ENCODE results near the gene CYP27B1.

CYP27B1 gene

DNA sequence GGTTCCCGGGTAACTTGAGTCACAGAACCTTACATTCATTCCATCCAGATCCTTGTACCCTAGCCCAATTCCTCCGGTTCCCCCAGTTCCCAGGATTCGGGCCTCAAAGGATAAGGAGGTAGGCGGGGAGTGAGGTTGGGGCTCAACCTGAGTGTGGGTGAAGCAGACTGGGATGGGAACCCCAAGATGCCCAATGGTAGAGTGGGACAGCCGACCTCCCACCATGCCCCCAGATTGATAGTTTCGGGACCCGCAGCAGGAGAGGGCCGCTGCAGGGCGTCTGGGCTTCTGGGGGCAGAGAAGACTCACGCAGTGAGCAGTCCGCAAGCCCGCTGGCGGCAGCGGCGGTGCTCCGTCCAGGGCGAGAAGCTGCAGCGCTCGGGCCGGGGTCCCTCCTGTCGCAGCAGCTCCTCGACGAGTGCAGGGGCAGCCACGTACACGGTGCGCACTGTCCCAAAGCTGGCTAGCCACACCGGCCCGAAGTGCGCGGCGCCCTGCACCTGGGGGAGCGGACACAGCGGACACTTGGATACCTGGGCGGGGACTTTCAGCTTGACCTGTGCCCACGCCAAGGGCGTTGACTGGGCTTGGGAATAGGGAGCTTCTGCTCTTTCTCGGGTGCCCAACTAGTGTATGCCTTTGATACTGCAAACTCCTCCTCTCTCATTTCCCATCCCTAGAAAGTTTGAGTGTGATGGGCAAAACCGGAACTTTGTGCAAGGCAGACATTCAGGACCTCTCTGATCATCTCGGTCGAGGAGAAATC is 997 bp downstream of the CYP27B1 start:
- DNase-seq (ENCODE audit: low read depth) = no peak

DNA sequence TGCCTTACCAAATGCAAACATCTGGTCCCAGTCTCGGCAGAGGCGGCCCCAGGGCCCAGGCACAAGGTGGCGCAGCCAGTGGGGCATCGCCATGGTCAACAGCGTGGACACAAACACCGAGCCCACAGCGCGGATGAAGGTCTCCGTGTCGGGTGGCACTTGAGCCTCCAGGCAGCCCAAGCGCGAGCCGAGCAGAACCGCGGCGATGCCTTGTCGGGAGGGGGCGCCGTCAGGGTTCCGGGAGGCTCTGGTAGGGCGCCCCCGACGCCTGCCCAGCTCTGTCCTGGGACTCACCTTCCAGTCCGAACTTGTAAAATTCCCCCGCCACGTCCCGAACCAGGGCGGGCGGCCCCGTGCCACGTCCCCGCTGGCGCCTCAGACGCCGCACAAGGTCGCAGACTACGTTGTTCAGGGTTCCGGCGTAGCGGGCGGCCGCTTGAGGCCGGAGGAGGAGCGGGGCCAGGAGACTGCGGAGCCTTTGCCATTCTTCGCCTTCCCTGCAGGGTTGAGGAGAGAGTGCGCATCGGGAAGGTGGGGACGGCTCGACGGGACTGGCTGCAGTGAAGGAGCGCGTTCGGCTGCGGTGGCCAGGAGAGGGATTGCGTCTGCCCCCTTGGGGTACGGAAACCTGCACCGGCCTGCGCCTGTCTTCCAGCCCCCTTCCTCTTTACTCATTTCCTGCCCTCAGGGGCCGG is 1.7 kb downstream of the CYP27B1 start:
- no peak for DNase-seq (ENCODE audit: low read depth)

- DNase-seq (ENCODE audit: low read depth) = no peak
These were observed 2.2 kb downstream of the CYP27B1 start for GRCh38 chr12:57764662-57765002.

DNA sequence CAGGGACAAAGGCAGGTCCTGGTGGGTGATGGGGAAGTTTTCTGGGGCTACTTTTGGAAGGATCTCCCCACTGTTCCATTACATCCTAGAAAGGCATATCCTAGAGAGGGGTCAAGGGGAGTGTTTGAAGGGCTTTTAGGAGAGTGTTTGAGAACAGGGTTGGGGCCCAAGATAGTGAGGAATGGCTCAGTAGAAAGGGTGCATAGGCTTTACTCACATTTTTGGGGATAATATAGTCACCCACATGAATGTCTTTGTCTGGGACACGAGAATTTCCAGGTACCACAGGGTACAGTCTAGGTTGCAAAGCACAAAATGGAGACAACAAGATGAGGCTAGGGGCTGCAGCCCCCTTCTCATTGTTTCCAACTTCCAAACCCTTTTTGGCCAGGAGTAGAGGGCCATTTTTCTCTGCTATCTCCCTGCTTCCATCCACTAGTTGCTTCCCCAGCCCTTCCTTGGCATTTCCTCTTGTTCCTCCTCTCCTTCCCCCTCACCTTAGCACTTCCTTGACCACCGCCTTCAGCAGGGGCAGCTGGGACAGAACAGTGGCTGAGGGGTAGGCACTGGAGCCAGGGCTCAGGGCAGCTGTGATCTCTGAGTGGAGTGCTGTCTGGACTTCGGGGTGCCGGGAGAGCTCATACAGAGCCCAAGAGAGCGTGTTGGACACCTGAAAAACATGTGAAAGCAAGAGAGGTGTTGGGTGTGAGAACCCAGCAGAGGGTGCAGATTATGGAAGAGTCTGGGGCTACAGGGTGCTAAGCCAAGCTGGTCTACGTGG is 2.8 kb downstream of the CYP27B1 start:
- no peak for DNase-seq (ENCODE audit: low read depth)

DNA sequence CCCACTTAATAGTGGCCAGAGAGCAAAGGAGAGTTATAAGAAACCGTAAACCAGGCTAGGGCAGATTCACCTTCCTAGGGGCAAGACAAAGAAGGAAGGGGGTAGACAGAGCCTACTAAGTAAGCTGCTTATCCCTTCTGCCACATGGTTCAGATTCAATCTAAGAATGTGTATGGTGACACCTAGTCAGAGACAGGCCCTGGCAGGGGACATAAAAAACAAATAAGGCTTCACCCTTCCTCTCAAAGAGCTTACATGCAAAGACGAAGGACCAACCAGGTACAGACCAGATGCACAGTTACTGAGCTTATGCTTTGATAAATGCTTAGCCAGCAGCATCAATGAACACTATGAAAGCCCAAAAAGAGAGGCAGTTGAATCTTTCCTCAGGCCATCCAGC is 4.4 kb downstream of the CYP27B1 start:
- DNase-seq (ENCODE audit: low read depth) = no peak

- DNase-seq (ENCODE audit: low read depth) = no peak
These were observed 5.4 kb downstream of the CYP27B1 start for GRCh38 chr12:57761391-57761998.

DNA sequence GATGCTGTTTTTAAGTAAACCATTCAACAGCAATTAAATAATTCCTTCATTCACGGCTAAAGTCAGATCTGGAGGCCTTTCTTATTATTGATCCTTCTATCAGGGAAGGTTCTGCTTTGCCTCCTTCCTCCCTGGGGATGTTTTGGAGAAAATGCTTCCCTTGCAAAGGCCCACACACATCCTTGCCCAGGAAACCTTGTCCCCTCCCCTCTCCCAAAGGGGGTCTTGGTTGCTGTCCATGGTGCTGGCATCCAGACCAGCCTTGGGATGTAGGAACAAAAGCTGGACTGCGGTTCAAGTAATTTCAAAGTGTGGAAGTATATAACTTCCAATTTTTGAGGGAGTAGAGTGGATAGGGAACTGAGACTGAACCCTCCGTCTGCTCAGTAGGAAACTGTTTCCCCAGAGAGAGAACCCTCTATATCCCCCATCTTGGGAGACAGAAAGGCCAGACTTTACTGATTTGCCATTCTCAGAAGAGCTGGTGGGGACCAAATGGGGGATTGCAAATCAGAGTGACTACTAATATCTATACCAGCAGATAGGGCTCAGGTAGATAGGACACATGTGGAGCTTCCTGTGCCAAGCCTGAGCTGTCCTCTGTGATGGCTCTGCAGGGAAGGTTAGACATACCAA is 6.4 kb downstream of the CYP27B1 start:
- DNase-seq (ENCODE audit: low read depth) = no peak

DNA sequence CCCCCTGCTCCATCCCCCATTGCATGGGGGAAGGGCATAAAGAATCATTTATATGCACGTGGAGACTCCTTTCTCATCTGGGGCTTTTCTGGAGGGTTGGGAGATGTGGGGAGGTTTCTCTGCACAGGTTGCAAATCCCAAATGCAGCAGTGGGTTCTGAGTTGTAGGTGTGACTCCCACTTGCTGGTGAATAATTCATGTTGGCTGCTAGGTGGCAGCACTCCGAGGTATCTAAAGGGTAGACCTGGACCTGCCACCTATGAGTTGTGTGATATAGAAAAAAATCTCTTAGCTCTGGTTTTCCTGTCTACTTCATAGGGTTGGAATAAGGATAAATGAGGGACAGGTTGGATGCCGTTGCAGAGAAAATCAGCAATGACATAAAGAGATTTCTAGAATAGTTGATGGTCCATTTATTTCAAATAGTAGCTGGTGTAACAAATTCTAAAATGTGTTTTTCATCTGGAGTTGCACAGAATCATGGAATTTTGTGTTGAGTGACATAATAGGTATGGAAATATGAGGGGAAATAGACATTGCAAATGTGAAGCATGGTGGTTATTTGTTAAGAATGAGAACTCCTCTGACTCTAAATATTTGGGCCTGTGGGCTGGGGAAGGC is 7.4 kb downstream of the CYP27B1 start:
- no peak for DNase-seq (ENCODE audit: low read depth)

- DNase-seq (ENCODE audit: low read depth) = no peak
These were observed 8.1 kb downstream of the CYP27B1 start for GRCh38 chr12:57758552-57759359.

- no peak for DNase-seq (ENCODE audit: low read depth)
These were observed 9.1 kb downstream of the CYP27B1 start for GRCh38 chr12:57757771-57758170.

DNA sequence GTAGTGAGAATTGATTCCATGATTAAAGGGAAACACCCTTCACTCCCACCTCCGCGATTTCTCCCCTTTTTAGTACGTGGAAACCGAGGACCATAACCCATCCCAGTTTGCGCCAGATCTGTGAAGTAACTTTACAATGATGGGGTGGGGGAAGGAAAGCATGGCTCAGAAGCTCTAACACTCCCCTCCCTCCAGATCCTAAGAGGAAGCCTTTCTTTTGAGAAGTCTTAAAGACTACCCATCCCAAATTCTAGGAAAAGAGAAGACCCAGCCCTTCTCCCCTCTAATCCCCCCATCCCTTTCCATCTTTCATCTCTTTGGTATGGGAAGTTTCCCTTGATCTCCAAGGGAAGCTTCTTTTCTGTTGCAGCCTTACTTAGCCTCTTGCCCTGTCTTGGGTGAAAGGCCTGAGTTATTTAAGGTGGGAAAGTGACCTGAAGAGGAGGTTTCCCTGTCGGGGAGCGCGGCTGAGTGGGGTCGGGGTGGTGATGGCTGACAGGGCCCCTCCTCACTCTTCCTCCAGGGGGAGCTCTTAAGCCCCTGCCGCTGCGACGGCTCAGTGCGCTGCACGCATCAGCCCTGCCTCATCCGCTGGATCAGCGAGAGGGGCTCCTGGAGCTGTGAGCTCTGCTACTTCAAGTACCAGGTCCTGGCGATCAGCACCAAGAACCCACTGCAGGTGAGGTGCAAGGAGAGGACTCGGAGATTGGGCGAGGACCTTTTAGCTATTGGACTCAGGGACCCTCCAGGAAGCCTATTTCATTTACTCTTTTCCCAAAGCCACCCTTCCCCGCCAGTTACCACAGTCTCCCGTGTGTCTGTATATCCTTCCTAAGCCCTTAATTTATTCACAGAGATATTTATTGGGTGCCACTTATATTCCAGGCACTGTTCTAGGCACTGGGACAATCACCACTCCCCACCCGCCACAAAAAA is 10.2 kb downstream of the CYP27B1 start:
- no peak for DNase-seq (ENCODE audit: low read depth)

DNA sequence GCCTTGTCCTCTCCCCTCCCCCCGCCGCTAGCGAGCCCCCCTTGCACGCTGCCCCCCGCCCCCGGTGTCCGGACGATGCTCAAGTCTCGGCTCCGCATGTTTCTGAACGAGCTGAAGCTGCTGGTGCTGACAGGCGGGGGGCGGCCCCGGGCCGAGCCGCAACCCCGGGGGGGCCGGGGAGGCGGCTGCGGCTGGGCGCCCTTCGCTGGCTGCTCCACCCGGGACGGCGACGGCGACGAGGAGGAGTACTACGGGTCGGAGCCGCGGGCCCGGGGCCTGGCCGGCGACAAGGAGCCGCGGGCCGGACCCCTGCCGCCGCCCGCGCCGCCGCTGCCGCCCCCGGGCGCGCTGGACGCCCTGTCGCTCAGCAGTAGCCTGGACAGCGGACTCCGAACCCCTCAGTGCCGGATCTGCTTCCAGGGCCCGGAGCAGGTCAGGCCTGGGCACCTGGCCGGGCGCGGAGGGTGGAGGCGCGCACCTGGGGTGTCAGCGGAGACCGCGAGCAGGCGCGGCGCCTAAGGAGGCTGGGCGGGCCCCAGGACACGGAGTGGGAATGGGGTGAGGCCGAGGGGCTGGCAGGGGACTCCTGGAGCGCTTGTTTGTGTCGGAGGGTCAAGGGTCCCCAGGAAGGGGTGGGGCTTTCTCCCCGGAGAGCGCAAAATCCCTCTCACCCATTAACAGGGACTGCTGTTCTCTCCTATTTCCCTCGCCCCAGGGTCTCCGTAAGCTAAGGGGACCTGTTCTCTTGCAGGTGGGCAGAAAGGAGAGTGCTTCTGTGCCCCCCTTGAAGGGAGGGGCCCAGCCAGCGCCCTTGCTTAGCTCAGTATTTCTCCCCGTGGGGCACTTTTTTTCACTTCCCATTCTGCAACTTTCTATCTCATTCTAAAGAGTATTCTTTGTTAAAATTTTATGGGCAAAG is 11.2 kb downstream of the CYP27B1 start:
- no peak for DNase-seq (ENCODE audit: low read depth)

DNA sequence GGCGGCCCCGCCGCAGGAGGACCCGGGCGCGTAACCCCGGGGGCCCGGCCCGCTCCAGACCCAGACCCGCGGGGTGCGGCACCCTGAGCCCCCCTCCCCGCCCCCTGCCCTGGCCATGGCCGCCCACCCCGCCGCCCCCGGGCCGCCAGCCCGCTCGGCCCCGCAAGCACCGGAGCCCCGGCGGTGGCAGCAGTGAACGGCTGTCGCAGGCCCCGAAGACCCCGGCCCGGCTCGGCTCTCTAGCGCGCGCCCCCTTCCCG is 11.8 kb downstream of the CYP27B1 start:
- no peak for DNase-seq (ENCODE audit: low read depth)

DNA sequence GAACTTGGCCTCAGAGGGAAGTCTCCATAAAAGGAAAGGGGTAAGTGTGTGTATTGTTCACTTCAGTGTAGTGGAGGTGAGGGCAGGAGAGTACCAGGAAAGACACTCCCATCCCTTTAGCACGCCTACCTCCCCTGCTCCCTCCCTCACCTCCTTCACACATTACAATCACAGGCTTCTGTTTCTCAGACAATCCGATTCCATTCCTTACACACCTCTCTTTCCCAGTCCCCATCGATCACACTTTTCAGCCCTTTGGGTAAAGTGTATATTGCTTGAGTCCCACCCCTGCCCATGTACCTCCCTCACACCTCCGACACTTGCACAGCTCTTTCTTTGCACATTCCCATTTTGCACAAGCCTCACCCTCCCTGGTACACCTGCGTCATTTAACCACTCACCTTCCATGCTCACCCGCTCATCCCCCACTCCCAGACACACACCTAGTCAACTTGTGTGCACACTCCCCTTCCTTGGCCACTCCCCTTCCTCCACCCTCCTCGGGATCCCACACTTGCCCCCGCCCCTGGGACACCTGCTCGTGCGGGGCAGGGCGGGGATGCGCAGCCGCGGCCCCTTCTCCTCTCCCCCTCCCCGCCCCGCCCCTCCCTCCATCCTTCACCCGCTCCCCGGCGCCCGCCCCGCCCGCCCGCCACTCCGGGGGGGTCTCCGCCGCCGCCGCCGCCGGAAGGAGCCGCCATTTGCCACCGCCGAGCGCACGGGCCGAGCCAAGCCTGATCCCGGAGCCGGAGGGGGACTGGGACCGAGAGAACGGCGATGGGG is 12.3 kb downstream of the CYP27B1 start, which contains the start of gene MARCHF9:
MARCHF9 (plus strand) TSS at position 693 of the 783 bp plus-strand sequence. CDS start 426 bp downstream, outside the sequence.
- no peak for DNase-seq (ENCODE audit: low read depth)

- no peak for DNase-seq (ENCODE audit: low read depth)
These were observed 13.0 kb downstream of the CYP27B1 start for GRCh38 chr12:57753756-57754337.

DNA sequence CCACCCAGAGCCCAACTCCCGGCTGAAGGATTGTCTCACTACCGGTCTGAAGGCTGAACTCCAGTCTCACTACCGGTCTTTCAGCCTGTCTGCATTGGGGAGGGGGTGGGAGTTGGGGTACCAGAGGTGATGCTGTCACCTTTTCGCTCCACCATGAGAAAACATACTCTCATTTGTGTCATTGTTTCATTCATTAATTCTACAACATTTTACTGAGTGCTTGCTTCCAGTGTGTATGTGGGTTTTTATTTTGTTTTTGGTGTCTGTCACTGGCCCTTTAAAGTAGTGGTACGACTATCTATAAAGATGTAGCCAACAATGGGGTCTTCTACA is 14.2 kb downstream of the CYP27B1 start:
- DNase-seq (ENCODE audit: low read depth) = no peak

DNA sequence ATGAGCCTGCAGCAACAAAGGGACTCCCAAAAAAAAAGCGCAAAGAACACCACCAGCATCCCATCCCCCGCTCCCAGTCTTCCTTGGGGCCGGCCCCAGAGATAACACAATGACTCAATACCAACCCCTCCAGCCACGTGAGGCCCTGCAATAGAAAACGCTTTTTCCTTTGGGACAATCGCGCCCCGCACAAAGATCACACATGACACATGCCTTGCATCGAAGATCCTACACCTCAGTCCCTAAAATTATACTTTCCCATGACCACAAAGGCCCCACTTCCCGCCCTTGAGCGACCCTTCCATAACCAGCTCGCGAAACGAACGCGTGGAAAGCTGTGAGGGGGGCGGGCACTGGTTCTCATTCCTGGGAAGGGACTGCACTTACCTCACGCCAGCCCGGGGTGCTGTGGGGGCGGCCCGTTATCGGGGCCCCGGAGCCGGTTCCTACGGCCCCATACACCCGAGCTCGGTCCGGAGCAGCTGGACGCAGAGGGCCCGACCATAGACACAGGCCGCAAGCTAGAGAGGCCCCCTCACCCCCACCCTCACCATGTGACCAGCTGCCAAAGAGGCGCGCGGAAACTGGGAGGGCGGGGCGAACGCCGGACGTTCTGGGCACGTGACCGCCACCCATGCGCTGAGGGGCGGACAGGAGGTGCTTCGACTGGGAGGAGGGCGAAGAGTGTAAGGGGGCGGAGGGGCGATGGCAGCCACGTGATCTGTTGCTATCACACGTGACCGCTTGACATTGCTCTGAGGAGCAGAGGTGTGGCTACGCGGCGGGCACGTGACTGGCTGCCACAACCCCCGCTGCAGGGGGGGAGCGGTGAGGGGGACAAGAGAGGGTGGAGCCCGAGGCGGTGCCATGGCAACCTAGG is 14.8 kb downstream of the CYP27B1 start, which contains the start of gene CDK4:
CDK4 (minus strand) TSS at position 523 of the 880 bp plus-strand sequence. CDS start 593 bp downstream, outside the sequence.
- peak; percentile 95 for DNase-seq (ENCODE audit: low read depth)

Data from HS-5 (cell line).